KMS-11 (cell line): ENCODE results near the gene GFAP.

Experiments
- H2AFZ ChIP-seq: fragments of 200-600 bp; sonication (generic); 2 replicates; pipeline ENCODE4 v1.6.1; 2016; ENCODE audit warnings: antibody characterized with exemption, mixed run types, low read depth
- H3K27ac ChIP-seq: fragments of 200-600 bp; sonication (generic); 2 replicates; pipeline ENCODE4 v1.6.1; 2016; ENCODE audit warnings: mild to moderate bottlenecking, mixed run types
- H3K27me3 ChIP-seq: fragments of 200-600 bp; sonication (generic); 2 replicates; pipeline ENCODE4 v1.6.1; 2017; ENCODE audit warnings: mild to moderate bottlenecking, low read depth, mixed run types, moderate library complexity; ENCODE audit not compliant: insufficient read depth
- H3K36me3 ChIP-seq: fragments of 200-600 bp; sonication (generic); 2 replicates; pipeline ENCODE4 v1.6.1; 2017; ENCODE audit warnings: mild to moderate bottlenecking, mixed run types; ENCODE audit not compliant: insufficient read depth
- H3K4me1 ChIP-seq: fragments of 200-600 bp; sonication (generic); 2 replicates; pipeline ENCODE4 v1.6.1; 2016; ENCODE audit warnings: mild to moderate bottlenecking, low read depth, mixed run types; ENCODE audit not compliant: poor library complexity, severe bottlenecking
- H3K4me2 ChIP-seq: fragments of 200-600 bp; sonication (generic); 2 replicates; pipeline ENCODE4 v1.7.0; 2016; ENCODE audit warnings: mild to moderate bottlenecking, mixed run types
- H3K4me3 ChIP-seq: fragments of 200-600 bp; sonication (generic); IDR thresholded peaks from 2 replicates; pipeline ENCODE4 v1.6.1; 2017; ENCODE audit warnings: low read depth, low read length, mixed read lengths; ENCODE audit not compliant: insufficient read depth
- H3K79me2 ChIP-seq: fragments of 200-600 bp; sonication (generic); 2 replicates; pipeline ENCODE4 v1.6.1; 2016; ENCODE audit warnings: low read depth, mixed run types; ENCODE audit not compliant: insufficient read depth
- H3K9ac ChIP-seq: fragments of 200-600 bp; sonication (generic); 2 replicates; pipeline ENCODE4 v1.6.1; 2016; ENCODE audit warnings: mild to moderate bottlenecking, mixed run types
- H4K20me1 ChIP-seq: fragments of 200-600 bp; sonication (generic); 2 replicates; pipeline ENCODE4 v1.6.1; 2016; ENCODE audit warnings: mild to moderate bottlenecking, mixed run types; ENCODE audit not compliant: insufficient read depth
- CTCF ChIP-seq: fragments of 200-600 bp; sonication (generic); conservative IDR thresholded peaks from 2 replicates; pipeline ENCODE4 v1.6.1; 2017; ENCODE audit warnings: low read depth, mild to moderate bottlenecking, antibody characterized with exemption, low read length, moderate library complexity, mixed read lengths

Gene GFAP

GRCh38 chr17:44915321-44915726, at the start of gene GFAP:
Gene GFAP (minus strand): TSS chr17:44915500. CDS start chr17:44915486, 14 bp downstream.
- TF ChIP-seq CTCF = no peak

GRCh38 chr17:44961921-44962350, 46.6 kb upstream of the GFAP start:
- no peak overlapping the region for H3K9ac ChIP-seq
- H3K27me3 ChIP-seq = peaks cover 9% of the 10 kb centered on the region; the same call in 1 of the 2 replicates
- no peaks in the 10 kb centered on the region for H3K36me3 ChIP-seq
- H3K27ac ChIP-seq = no peak overlapping the region
- TF ChIP-seq CTCF = no peak
- H3K79me2 ChIP-seq = no peaks in the 10 kb centered on the region
- no peak overlapping the region for H3K4me3 ChIP-seq
- no peak overlapping the region for H3K4me2 ChIP-seq
- H3K4me1 ChIP-seq = no peaks in the 10 kb centered on the region
- no peak overlapping the region for H2AFZ ChIP-seq
- no peaks in the 10 kb centered on the region for H4K20me1 ChIP-seq

More at GRCh38 chr17:44915321-44915726, at the start of gene GFAP:
- peaks cover 29% of the 10 kb centered on the region for H3K27me3 ChIP-seq
- H4K20me1 ChIP-seq = no peaks in the 10 kb centered on the region
- no peak within 1 kb of the TSS for H3K27ac ChIP-seq
- H3K79me2 ChIP-seq = no peaks in the 10 kb centered on the region
- no peaks in the 10 kb centered on the region for H3K36me3 ChIP-seq
- H3K4me2 ChIP-seq = no peak within 1 kb of the TSS
- no peak within 1 kb of the TSS for H2AFZ ChIP-seq
- no peak within 1 kb of the TSS for H3K9ac ChIP-seq
- H3K4me3 ChIP-seq = no peak within 1 kb of the TSS
- H3K4me1 ChIP-seq = peaks cover 8% of the 10 kb centered on the region

- Histone ChIP-seq H3K27me3 (peaks cover 4% of the 10 kb centered on the region; the same call in 1 of the 2 replicates), H2AFZ (no peak overlapping the region), H3K27ac (no peak overlapping the region), H3K9ac (no peak overlapping the region), H4K20me1 (no peaks in the 10 kb centered on the region), H3K4me3 (no peak overlapping the region), H3K36me3 (no peaks in the 10 kb centered on the region), H3K79me2 (no peaks in the 10 kb centered on the region), H3K4me1 (no peaks in the 10 kb centered on the region), H3K4me2 (no peak overlapping the region)
- no peak for TF ChIP-seq CTCF
Observed at GRCh38 chr17:44960691-44961090, 45.4 kb upstream of the GFAP start.

- Histone ChIP-seq H3K36me3 (no peaks in the 10 kb centered on the region), H3K4me1 (no peaks in the 10 kb centered on the region), H3K9ac (no peak overlapping the region), H3K79me2 (no peaks in the 10 kb centered on the region), H3K27ac (no peak overlapping the region), H4K20me1 (no peaks in the 10 kb centered on the region), H3K27me3 (no peaks in the 10 kb centered on the region; the same call in 1 of the 2 replicates), H3K4me3 (no peak overlapping the region), H3K4me2 (no peak overlapping the region), H2AFZ (no peak overlapping the region)
- TF ChIP-seq CTCF = no peak
Observed at GRCh38 chr17:44959821-44960531, 44.7 kb upstream of the GFAP start.
